Activated CD4-positive, alpha-beta T cell treated with anti-CD3 and anti-CD28 coated beads, Interleukin-2, amount 50 U/mL, for 24 hours (primary cell): ENCODE measurements around the gene ILDR2.
"Not testable (repeated sequence)": the region's sequence is repeated elsewhere in the genome, so short reads cannot be mapped to it uniquely, and the experiment has no call there.

ENCODE experiments used
- DNase-seq, 2 donors: peaks; one replicate each; pipeline ENCODE4 v3.0.0-alpha.2; 2020; ENCODE audit warnings: low read depth in 1 of 2, low spot score in 1 of 2

ILDR2 gene

DNA sequence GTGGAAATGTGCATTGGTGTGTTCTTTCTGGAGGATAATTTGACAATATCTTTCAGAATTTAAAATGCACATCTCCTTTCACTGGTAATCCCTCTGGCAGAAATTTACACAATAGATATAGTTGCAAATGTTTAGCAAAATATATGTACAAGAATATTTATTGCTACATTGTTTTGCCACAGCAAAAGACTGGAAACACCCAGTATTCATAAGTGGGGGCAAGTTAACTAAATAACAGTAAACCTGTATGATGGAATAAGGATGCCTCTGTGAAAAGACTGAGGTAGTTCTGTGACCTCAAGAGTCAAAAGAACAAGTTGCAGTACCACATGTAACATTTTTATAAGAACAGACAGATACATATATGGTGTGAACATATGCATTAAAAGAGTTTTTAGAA, 85.6 kb downstream of the ILDR2 start:
- no peak for DNase-seq

DNA sequence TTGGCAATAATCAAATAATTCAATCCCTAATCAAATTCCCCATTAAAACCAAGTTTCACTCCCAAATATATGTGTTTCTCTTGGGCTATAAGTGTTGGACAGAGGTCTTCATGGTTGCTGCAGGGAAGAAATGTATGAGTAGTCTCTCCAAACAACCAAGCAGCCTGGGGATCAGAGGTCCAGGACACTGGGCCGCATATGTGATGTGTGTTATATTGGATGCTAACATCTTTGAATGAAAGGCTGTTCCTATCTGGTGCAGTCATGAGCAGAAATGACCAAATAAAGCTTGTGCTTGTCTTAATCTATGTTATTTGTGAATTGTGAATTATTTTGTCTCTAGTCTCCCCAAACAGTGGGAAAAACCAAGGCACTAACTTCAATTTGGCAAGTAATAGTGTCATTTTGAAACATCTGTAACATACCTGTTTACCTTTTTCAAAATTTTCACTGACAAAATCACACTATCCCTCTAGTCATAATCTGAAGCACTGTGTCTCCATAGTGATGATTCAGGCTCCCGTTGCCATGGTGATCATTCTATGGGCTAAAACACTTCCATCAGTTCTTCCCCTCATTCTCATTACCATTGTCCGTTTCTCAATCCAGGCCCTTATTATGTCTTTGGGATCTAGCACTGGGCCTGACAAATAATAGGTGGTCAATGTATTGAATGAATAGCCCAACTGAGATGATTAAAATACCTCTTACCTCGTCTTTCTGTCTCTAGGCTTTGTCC, 86.8 kb downstream of the ILDR2 start:
- DNase-seq, result no peak

GRCh38 chr1:166884971-166885370, 90.4 kb downstream of the ILDR2 start:
- DNase-seq, result no peak

GRCh38 chr1:166884040-166884642, 91.2 kb downstream of the ILDR2 start:
- peak in 1 of 2 donors; percentile 4 for DNase-seq

DNA sequence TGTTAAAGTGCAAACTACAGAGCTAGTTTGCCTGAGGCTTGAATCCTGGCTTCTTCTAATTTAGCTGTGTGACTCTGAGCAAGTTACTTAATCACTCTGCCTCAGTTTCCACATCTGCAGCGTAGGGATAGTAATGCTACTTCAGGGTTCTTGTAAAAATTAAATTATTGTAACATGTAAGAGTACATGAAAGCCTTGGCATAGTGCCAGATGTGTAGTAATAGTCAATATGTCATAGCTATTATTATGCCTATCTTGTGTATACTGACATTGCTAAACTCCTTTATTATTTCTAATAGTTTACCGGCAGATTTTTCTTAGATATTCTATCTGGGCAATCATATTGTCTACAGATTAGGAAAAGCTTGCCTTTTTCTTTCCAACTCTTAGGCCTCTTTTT, 92.4 kb downstream of the ILDR2 start:
- DNase-seq, result no peak

DNA sequence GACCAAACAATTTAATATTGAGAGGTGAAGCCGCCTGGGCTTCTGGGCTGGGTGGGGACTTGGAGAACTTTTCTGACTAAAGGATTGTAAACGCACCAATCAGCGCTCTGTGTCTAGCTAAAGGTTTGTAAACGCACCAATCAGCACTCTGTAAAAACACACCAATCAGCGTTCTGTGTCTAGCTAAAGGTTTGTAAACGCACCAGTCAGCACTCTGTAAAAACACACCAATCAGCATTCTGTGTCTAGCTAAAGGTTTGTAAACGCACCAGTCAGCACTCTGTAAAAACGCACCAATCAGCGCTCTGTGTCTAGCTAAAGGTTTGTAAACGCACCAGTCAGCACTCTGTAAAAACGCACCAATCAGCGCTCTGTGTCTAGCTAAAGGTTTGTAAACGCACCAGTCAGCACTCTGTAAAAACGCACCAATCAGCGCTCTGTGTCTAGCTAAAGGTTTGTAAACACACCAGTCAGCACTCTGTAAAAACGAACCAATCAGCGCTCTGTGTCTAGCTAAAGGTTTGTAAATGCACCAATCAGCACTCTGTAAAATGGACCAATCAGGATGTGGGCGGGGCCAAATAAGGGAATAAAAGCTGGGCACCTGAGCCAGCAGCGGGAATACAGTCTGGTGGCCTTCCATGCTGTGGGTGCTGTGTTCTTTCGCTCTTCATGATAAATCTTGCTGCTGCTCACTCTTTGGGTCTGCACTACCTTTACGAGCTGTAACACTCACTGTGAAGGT, 97.0 kb downstream of the ILDR2 start:
- not testable (repeated sequence) for DNase-seq

GRCh38 chr1:166876540-166876838, 98.9 kb downstream of the ILDR2 start:
- DNase-seq, result no peak

- peak; percentile 96 to 98 for DNase-seq
Observed at GRCh38 chr1:166875734-166876539, 99.4 kb downstream of the ILDR2 start, which contains the start of gene TADA1. TADA1 (minus strand) TSS chr1:166876264; CDS start chr1:166876233, 31 bp downstream.

GRCh38 chr1:166875302-166875733, 100.0 kb downstream of the ILDR2 start:
- DNase-seq, result no peak

DNA sequence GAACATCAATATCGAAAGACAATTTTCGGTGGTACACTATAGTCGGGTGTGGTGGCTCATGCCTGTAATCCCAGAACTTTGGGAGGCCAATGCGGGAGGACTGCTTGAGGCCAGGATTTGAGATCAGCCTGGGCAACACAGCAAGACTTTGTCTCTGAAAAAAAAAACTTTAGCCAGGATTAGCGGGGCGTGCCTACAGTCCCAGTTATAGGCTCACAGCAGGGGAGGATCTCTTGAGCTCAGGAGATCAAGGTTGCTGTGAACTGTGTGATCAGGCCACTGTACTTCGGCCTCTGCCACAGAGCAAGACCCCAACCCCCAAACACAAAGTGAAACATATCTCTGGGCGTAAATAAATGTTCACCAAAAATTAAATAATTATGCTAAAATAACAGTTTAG, 100.9 kb downstream of the ILDR2 start:
- no peak for DNase-seq

DNA sequence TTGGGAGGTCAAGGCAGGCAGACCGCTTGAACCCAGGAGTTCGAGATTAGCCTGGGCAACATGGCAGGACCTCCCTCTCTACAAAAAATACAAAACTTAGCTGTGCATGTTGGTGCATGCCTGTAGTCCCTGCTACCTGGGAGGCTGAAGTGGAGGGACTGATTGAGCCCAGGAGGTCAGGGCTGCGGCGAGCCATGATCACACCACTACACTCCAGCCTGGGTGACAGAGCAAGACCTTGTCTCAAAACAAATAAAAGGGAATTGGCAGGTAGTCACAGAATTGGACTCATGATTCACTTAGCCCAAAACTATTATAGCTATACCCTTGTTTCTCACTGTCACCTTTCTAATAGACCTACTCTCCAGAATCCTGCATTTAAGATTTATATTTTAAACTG, 104.8 kb downstream of the ILDR2 start:
- no peak for DNase-seq

DNA sequence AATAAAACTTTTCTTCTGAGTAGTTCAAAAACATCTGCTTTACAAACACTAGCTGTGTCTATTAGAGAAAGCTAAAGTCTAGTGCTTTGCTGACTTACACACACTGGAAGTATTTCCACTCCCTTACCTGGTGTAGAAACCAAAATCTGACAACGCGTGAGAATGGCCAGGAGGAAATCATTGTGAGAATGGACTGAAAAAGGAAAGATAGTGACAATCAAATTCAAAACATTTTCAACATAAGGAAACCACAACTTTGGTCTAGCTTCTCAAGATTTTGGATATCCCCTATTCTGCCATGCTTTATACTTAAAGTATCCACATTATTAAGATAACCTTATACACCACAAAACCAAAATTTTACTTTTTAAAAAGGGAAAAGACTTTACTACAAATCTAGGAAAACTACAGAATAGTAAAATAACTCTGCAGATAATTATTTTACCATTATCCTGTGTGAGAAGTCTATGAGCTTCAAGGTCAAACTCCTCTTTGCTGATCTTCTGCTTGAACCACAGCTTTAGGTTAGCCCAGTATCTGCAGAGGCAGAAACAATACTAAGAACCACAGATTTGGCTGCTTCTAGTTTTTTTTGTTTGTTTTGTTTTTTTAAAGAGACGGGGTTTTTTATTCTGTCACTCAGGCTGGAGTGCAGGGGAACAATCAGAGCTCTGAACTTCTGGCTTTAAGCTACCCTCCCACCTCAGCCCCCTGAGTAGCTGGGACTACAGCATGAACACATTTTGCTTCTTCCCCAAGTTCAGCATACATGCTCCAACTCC, 105.8 kb downstream of the ILDR2 start:
- no peak for DNase-seq

DNA sequence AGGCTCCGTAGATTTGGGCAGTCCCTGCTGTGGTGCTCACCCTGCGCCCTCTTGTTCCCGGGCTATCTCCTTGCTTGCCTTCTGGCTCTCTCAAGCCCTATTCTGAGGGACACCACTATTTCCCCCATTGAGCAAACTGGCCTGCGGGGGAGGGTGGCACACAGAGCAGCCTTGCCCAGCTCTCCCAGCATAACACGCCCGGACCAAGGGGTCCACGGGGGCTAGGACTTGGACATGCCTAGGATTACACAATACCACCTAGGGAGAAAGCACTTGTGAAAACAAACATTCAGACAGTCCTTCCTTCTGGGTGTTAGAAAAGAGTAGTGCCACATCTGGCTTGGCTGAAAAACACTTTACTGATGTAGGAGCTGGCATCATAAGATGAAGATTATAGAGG, 106.7 kb downstream of the ILDR2 start:
- no peak for DNase-seq

- no peak for DNase-seq
Observed at GRCh38 chr1:166865926-166866325, 109.4 kb downstream of the ILDR2 start.

- DNase-seq, result no peak
Observed at GRCh38 chr1:166859597-166859996, 115.7 kb downstream of the ILDR2 start.

DNA sequence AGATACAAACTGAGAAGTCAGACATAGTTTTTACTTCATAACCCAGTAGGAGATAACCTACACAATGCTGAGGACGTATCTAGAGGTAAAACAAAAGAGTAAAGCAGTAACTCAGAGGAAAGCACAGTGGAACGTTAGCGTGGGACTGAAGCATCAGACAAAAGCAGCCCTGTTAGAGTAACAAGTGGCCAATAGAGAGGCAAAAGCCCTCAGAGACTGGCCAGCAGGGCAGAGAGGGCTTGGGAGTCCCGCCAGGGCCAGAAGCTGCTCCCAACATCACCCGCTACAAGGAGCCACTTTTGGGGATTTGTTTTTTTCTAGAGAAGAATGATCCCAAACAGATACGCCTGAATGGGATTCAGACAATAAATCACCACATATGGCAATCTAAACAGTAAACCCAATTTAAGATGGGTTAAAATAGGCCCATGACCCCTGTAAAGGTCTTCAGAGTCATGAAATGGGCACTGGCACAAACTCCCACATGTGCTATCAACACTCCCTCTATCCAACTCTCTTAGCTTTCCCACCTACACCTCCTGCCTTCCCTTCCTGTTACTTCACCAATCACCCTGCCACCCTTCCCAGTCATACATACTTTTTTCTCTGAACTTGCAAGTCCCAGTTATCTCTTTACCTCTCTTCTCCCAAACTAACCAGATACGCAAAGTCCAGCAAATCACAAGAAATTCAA, 116.5 kb downstream of the ILDR2 start:
- no peak for DNase-seq
